ENCODE results near the gene NHS.

DNA sequence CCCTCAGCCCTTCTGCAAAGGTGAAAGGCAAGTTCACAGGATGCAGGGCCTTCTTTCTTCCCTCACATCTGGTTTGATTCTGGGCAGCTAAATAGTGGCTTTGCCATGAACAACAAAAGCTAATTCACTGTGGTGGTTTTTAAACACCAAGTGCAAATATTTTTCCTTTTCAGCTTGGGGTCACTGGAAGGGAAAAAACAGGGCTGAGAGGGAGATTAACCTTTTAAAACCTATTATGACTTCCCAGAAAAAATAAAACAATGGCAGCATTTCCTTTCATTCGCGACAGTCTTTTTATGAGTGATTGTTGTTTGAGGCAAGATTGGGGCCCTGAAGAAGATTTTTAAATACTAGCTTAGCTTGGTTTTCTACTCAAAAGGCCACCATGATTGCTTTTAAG, 258.5 kb downstream of the NHS start:
- TF ChIP-seq CTCF (IDR thresholded peaks at IDR 0.05; ENCODE audit: low read length) (no peak), EZH2 (optimal IDR thresholded peaks at IDR 0.05; ENCODE audit: low read depth, low read length) (no peak)
